ENCODE data around the gene RHBDL3.
"Not testable (repeated sequence)": the region's sequence is repeated elsewhere in the genome, so short reads cannot be mapped to it uniquely, and the experiment has no call there.

Gene RHBDL3

GRCh38 chr17:32265192-32265923 is at the start of gene RHBDL3:
RHBDL3 (plus strand) TSS chr17:32265832; CDS start chr17:32266190, 358 bp downstream.
- DNase-seq (ENCODE audit: low read depth in 2 of 2): no peak

GRCh38 chr17:32222621-32223020 is 43.0 kb upstream of the RHBDL3 start:
- DNase-seq (ENCODE audit: low read depth in 2 of 2): no peak

GRCh38 chr17:32223703-32224102 is 41.9 kb upstream of the RHBDL3 start:
- DNase-seq (ENCODE audit: low read depth in 2 of 2): no peak

GRCh38 chr17:32226886-32227285 is 38.7 kb upstream of the RHBDL3 start:
- no peak for DNase-seq (ENCODE audit: low read depth in 2 of 2)

GRCh38 chr17:32227910-32228309 is 37.7 kb upstream of the RHBDL3 start:
- DNase-seq (ENCODE audit: low read depth in 2 of 2): no peak

- no peak for DNase-seq (ENCODE audit: low read depth in 2 of 2)
Measured at GRCh38 chr17:32235588-32235987, 30.0 kb upstream of the RHBDL3 start.

GRCh38 chr17:32239456-32239855 is 26.2 kb upstream of the RHBDL3 start:
- DNase-seq (ENCODE audit: low read depth in 2 of 2): no peak

GRCh38 chr17:32240750-32241149 is 24.9 kb upstream of the RHBDL3 start:
- DNase-seq (ENCODE audit: low read depth in 2 of 2): no peak

GRCh38 chr17:32241640-32242039 is 24.0 kb upstream of the RHBDL3 start:
- DNase-seq (ENCODE audit: low read depth in 2 of 2): no peak

- no peak for DNase-seq (ENCODE audit: low read depth in 2 of 2)
Measured at GRCh38 chr17:32249475-32249874, 16.2 kb upstream of the RHBDL3 start.

- DNase-seq (ENCODE audit: low read depth in 2 of 2): peak; percentile 33 to 66
Measured at GRCh38 chr17:32253117-32253611, 12.5 kb upstream of the RHBDL3 start.

GRCh38 chr17:32256012-32256700 is 9.5 kb upstream of the RHBDL3 start:
- no peak for DNase-seq (ENCODE audit: low read depth in 2 of 2)

- DNase-seq (ENCODE audit: low read depth in 2 of 2): no peak
Measured at GRCh38 chr17:32256701-32257019, 9.0 kb upstream of the RHBDL3 start.

- DNase-seq (ENCODE audit: low read depth in 2 of 2): no peak
Measured at GRCh38 chr17:32258383-32259140, 7.1 kb upstream of the RHBDL3 start.

GRCh38 chr17:32259586-32259985 is 6.0 kb upstream of the RHBDL3 start:
- no peak for DNase-seq (ENCODE audit: low read depth in 2 of 2)

GRCh38 chr17:32261417-32261736 is 4.3 kb upstream of the RHBDL3 start:
- DNase-seq (ENCODE audit: low read depth in 2 of 2): no peak

- DNase-seq (ENCODE audit: low read depth in 2 of 2): no peak
Measured at GRCh38 chr17:32261936-32262510, 3.6 kb upstream of the RHBDL3 start.

- not testable (repeated sequence) for DNase-seq (ENCODE audit: low read depth in 2 of 2)
Measured at GRCh38 chr17:32263515-32263914, 2.1 kb upstream of the RHBDL3 start.

- DNase-seq (ENCODE audit: low read depth in 2 of 2): no peak
Measured at GRCh38 chr17:32264140-32264799, 1.4 kb upstream of the RHBDL3 start.

GRCh38 chr17:32264823-32265191 is 825 bp upstream of the RHBDL3 start:
- no peak for DNase-seq (ENCODE audit: low read depth in 2 of 2)

- no peak for DNase-seq (ENCODE audit: low read depth in 2 of 2)
Measured at GRCh38 chr17:32266051-32266388, 388 bp downstream of the RHBDL3 start.

All from stimulated activated CD4-positive, alpha-beta T cell treated with anti-CD3 and anti-CD28 coated beads, Interleukin-15, amount 100 ng/mL, for 48 hours (primary cell).